ENCODE measurements around the gene PAX9. TPM values are rescaled to one million over a fixed set of nuclear protein-coding genes. Genes with fewer than 3 reads are reported as not detected.

The PAX9 gene
- 2.6 to 3.7 TPM (median 2.8 TPM) in 5 replicates for total RNA-seq (2022; extraction: Qiagen RNA extraction; ENCODE audit: low read depth)

DNA sequence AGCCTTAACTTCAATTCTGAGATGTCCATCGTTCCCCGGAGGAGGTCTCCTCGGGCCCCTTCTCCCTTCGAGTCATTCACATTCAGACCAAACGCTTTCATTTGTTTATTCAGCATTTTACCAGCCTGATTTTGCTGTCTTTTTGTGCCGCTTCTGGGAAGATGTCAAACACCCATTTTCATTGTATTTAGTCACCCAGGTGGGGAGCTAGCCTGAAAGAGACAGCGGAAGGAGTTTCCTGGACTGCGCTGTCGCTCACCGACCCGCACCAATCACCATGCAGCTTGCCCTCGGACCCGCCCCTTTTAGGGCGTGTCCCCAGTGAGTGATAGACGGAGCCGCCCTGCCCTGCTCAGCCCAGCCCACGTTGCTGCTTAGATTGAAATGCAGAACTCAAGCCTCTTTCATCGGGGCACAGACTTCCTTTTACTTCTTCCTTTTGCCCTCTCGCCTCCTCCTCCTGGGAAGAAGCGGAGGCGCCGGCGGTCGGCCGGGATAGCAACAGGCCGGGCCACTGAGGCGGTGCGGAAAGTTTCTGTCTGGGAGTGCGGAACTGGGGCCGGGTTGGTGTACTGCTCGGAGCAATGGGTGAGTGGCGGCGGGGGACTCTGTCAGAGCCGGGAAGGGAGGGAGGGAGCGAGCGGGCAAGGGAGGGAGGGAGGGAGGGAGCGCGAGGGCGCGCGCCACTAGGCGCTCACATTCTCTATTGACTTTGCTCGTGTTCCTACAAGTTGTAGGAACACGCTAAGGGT is at the start of gene PAX9:
Gene PAX9, plus strand, starts transcription at position 355 of the 752 bp plus-strand sequence. Its CDS starts 230 bp downstream, at position 585.

Other genes with a start within 250 kb of the PAX9 start
- 0.11 TPM in 1 of 5 replicates, not detected in the others for gene NKX2-1, start 141.6 kb upstream of the PAX9 start, total RNA-seq (2022; extraction: Qiagen RNA extraction; ENCODE audit: low read depth)
- gene NKX2-8, start 79.2 kb upstream of the PAX9 start, total RNA-seq (2022; extraction: Qiagen RNA extraction; ENCODE audit: low read depth) = 1.4 to 4.5 TPM (median 3.9 TPM) in 5 replicates